GM12873 (cell line): ENCODE results near the gene ADAM33.

Source experiments
- CTCF ChIP-seq: IDR thresholded peaks from 2 replicates; pipeline ENCODE4 v1.5.1; 2012; ENCODE audit warnings: low read depth, mild to moderate bottlenecking, moderate library complexity, low read length, control low read depth; ENCODE audit not compliant: insufficient read depth; ENCODE audit errors: missing control alignments

Gene ADAM33

DNA sequence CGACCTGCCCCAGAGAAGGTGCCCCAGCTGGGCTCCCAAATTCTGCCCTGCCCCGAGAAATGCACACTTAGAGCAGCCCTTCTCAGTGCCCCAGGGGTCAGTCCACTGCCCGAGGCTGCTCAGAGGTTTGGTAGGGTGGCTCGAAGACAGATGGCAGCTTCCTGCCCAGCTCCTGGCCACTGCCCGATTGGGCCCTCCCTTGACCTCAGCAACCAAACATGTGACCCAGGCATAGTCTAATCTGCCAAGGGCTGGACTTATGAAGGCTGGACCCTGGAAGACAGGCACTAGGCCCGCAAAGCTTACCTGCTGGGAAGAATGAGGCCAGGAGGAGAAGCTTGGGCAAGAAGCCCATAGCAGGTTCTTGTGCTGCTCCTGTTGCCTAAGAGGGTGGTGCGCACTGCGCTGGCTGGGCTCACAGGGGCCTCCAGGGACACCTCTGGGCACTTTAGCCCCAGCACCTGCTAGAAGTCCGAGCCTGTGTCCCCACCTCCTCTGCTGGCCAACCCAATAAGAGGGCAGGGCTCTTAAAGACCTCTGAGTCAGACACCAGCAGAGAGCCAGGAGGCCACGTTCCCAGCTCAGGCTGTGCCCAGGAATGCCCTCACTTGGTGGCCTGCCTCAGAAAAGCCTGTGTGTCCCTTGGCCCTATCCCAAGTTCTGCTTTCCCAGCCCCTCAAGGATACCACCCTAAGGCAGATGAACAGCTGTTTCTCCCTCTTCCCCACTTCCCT is 25.1 kb upstream of the ADAM33 start:
- TF ChIP-seq CTCF: no peak

DNA sequence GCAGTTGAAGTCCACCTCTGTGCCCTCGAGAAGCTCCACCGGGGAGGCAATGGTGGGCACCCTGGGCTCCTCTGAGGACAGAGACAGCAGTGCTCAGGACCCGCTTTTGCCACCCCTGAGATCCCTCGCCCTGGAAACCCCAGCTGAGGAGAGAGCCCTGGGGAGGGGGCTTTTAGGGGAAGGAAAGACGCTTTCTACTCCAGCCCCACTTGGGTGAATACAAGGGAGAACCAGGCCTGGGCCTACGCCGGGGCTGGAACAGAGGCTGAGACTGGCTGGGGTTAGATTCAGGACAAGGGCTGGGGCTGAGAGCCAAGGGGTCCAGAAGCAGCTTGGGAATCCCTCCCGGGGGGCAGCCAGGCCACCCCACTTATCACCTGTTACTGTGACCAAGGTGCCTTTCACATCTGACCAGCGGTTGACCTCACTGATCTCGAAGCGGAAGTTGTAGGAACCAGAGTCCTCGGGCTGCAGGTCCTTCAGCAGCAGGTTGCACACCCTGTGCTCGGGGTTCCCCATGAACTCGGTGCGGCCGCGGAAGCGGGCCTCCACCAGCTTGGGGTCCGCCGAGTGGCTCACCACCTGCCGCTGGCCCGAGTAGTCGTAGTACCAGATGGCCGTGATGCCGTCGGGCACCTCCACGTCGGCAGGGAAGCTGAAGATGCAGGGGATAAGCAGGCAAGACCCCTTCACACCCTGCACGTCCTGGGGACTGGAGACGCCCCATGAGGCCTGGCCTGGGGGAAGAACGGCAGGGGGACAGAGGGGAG is 24.3 kb upstream of the ADAM33 start:
- TF ChIP-seq CTCF: no peak

DNA sequence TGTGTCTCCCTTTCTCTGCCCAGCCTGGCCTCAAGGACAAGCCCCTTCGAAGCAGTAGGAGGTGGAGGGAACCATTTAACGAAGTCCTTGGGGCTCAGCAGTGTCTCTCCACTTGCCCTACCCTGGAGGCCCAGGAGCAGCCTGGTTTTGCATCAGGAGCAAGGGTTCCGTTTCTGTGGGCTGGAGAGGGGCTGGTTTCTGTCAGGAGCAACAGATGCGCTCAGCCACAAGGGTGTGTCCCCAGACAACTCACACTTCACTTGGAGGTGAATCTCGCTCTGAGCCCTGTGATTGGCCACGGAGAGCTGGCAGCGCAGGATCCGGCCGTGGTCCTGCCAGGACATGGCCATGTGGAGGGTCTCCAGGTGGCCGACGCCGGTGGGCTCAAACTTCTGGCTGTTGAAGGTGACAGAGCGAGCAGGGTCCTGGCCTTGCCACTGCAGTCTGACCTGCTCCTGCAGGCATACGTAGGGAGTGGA is 23.7 kb upstream of the ADAM33 start:
- TF ChIP-seq CTCF: no peak

DNA sequence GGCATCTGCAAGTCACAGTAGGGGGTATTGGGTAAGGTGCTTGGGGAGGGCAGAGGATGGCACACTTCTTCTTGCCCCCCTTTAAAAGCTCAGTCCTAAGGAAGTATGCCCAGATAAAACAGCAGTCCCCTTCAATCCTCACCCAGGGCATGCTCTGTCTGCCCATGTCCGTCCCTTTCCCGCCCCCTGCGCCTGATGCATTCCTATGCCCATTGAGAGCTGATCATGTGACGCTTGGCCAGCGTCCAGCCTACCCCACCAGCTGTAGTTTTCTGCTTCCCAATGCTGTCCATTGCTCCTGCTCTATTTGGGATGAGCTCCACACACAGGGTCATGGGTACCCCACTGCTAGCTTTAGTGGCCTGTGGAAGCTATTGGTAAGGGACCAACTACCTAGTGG is 22.3 kb upstream of the ADAM33 start:
- TF ChIP-seq CTCF: no peak

GRCh38 chr20:3702611-3703391 is 21.0 kb upstream of the ADAM33 start:
- TF ChIP-seq CTCF: no peak

DNA sequence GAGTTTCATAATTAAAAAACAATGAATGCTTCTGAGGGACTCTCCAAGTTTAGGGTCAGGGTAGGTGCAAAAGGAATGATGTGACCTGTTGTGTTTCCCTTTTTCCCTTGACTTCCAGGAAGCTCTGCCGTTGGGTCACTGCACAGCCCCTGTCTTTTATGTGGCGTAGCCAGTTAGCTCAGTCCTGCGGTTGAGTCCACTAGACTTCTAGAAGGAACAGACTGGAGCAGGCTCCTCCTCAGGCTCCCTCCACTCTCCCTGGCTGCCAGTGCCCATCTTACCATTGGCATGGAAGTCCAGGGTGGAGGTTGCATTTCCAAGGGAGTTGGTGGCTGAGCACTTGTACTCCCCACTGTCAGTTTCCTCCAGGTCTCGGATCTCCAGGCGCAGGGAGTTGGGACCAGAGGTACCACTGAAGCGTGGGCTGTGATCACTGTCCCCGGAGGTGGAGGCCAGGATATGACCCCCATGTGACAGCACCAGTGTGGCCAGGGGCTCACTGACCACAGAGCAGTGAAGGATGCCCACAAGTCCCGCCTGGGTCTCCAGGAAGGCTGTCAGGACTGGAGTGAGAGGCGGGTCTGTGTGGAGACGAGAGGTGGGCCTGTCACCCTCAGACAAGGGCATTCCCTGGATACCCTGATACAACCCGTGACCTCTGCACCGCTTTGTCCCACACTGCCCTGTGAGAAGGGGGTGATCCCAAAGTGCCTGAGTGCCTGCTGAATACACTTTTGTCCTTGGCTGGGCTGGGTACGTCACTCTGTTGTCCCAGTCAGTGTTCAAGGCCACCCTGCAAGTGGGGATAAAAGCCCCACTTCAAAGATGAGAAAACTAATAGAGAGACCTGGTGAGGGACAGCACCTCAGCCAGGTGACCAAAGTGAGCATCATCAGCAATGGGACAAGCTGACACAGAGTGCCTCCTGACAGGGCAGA is 19.5 kb upstream of the ADAM33 start:
- no peak for TF ChIP-seq CTCF
